CD4-positive, alpha-beta memory T cell (primary cell): ENCODE results near the gene SH3BP2. TPM values are rescaled to one million over a fixed set of nuclear protein-coding genes. Genes with fewer than 3 reads are reported as not detected.
A peak's percentile ranks its signal among the peaks of the same experiment; 100 is the strongest.
"Not testable (repeated sequence)": the region's sequence is repeated elsewhere in the genome, so short reads cannot be mapped to it uniquely, and the experiment has no call there.

Source experiments
- CTCF ChIA-PET: fragments of 350-600 bp; sonication (Branson Sonifier 250); formaldehyde crosslinking; loops from one replicate; lab custom pipeline; 2021; ENCODE audit warnings: inconsistent platforms; ENCODE audit not compliant: partially characterized antibody; lab: Charles Lee
- POLR2A ChIA-PET: fragments of 350-600 bp; sonication (Branson Sonifier 250); formaldehyde crosslinking; loops from one replicate; lab custom pipeline; 2021; ENCODE audit not compliant: partially characterized antibody; lab: Charles Lee
- DNase-seq, 5 donors: peaks; one replicate each; pipeline versions ENCODE4 v3.0.0 to v3.0.0-alpha.2; 2020 to 2022; ENCODE audit warnings: mixed read lengths in 1 of 5
- H3K27ac ChIP-seq: one replicate; pipeline ENCODE4 v1.7.0; 2013; ENCODE audit warnings: low read depth, low read length
- H3K27me3 ChIP-seq: 2 replicates; pipeline ENCODE4 v1.7.0; 2013; ENCODE audit warnings: mild to moderate bottlenecking, low read length, moderate library complexity; ENCODE audit not compliant: insufficient read depth
- H3K36me3 ChIP-seq: 2 replicates; pipeline ENCODE4 v1.7.0; 2013; ENCODE audit warnings: mild to moderate bottlenecking, low read length, moderate library complexity; ENCODE audit not compliant: insufficient read depth
- H3K4me1 ChIP-seq: 2 replicates; pipeline ENCODE4 v1.7.0; 2013; ENCODE audit warnings: mild to moderate bottlenecking, low read length, moderate library complexity; ENCODE audit not compliant: insufficient read depth
- H3K4me3 ChIP-seq, 2 donors: one replicate each; pipeline ENCODE4 v1.7.0; 2013; ENCODE audit warnings: low read length in 2 of 2, mild to moderate bottlenecking in 1 of 2
- H3K9me3 ChIP-seq, 2 donors: one replicate each; pipeline ENCODE4 v1.7.0; 2013; ENCODE audit warnings: low read length in 2 of 2, control low read depth in 1 of 2; ENCODE audit not compliant: control insufficient read depth in 1 of 2
- H3K27ac Mint-ChIP-seq, 7 donors: one replicate each; pipeline ENCODE4 v1.8.0; 2020 to 2021; ENCODE audit warnings: mixed read lengths in 7 of 7, mild to moderate bottlenecking in 6 of 7, inconsistent platforms in 3 of 7, moderate library complexity in 3 of 7
- H3K27me3 Mint-ChIP-seq, 2 donors: one replicate each; pipeline ENCODE4 v1.8.0; 2020 to 2021; ENCODE audit warnings: mixed read lengths in 2 of 2
- H3K36me3 Mint-ChIP-seq, 2 donors: one replicate each; pipeline ENCODE4 v1.8.0; 2020 to 2021; ENCODE audit warnings: mixed read lengths in 2 of 2, inconsistent platforms in 1 of 2, mild to moderate bottlenecking in 1 of 2
- H3K4me1 Mint-ChIP-seq, 4 donors: one replicate each; pipeline ENCODE4 v1.8.0; 2020 to 2021; ENCODE audit warnings: mixed read lengths in 4 of 4, mild to moderate bottlenecking in 1 of 4
- H3K4me3 Mint-ChIP-seq, 8 donors: one replicate each; pipeline ENCODE4 v1.8.0; 2020 to 2021; ENCODE audit warnings: mixed read lengths in 8 of 8, mild to moderate bottlenecking in 7 of 8, moderate library complexity in 6 of 8, inconsistent platforms in 3 of 8
- H3K9me3 Mint-ChIP-seq, 8 donors: one replicate each; pipeline ENCODE4 v1.8.0; 2020 to 2021; ENCODE audit warnings: mixed read lengths in 8 of 8, mild to moderate bottlenecking in 5 of 8, inconsistent platforms in 3 of 8, moderate library complexity in 1 of 8
- intact Hi-C: fragments of 100-400 bp; cut with micrococcal nuclease; formaldehyde crosslinking; loops from one replicate; pipeline ENCODE4 v1.15.1; 2023
- polyA plus RNA-seq, 2 donors: library from polyadenylated mRNA; unstranded; fragments of 300-500 nt; fragmentation: Illumina TruSeq; gene quantifications; one replicate each; pipeline ENCODE4 v1.2.3, GENCODE V29; 2021
- total RNA-seq, 2 experiments: library from RNA; stranded (reverse); gene quantifications; one replicate each; pipeline ENCODE4 v1.2.3, GENCODE V29; 2021

SH3BP2 gene
- total and polyA plus RNA-seq, 4 experiments from 2014 or later = 3.8 to 44.3 (median 27.1) TPM

DNA sequence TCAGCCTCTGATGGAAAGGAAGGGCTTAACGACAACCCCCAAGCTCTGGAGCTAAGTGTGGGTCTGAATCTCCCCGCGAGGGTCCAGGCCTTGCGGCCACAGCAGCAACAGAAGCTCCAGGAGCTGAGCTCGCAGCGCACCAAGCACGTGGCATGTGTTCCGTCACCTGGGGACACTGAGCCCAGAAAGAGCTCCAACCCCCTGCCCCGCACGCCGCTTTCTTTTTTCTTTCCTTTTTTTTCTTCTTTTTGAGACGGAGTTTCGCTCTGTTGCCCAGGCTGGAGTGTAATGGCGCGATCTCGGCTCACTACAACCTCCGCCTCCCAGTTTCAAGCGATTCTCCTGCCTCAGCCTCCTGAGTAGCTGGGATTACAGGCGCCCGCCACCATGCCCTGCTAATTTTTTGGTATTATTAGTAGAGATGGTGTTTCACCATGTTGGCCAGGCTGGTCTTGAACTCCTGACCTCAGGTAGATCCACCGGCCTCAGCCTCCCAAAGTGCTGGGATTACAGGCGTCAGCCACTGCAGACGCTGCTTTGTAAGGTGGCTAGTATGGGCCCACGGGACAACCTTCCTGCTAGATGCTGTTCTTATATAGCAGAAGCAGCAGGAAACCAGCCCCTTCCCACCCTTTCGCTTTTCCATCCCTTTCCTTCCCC, 36.1 kb upstream of the SH3BP2 start:
- Mint-ChIP-seq H3K4me1 (peaks cover 18 to 39% (median 27%) of the 10 kb centered on the region in 4 donors), H3K4me3 (peak overlapping the region; percentile 61 to 79 (median 75)), H3K27me3 (no peaks in the 10 kb centered on the region), H3K36me3 (peaks cover 0 to 4% of the 10 kb centered on the region in 2 donors), H3K27ac (peak overlapping the region; percentile 18 to 93 (median 77)), H3K9me3 (no peaks in the 10 kb centered on the region)
- no peaks in the 10 kb centered on the region for H3K9me3 ChIP-seq
- H3K27me3 ChIP-seq = no peaks in the 10 kb centered on the region
- H3K4me1 ChIP-seq = peaks cover 25% of the 10 kb centered on the region
- H3K27ac ChIP-seq = peak overlapping the region; percentile 24
- H3K36me3 ChIP-seq = peaks cover 9% of the 10 kb centered on the region
- DNase-seq = no peak
- intact Hi-C loops = loop anchor here (2.0 to 5.0 kb wide), 2 partner anchors 85 to 206 kb away; partner anchors contain the start of genes ADD1, GRK4 and NOP14
- ChIA-PET POLR2A (interaction anchor here (1.0 to 2.2 kb wide), 4 partner anchors 122 to 207 kb away, joined by 3 to 11 read pairs (median 6); partner anchors contain the start of genes GRK4 and NOP14), CTCF (interaction anchor here (1.0 to 1.1 kb wide), 2 partner anchors 9 to 115 kb away, joined by 3 read pairs; no protein-coding TSS in a partner anchor)
- H3K4me3 ChIP-seq = peak overlapping the region in 1 of 2 donors; percentile 45

DNA sequence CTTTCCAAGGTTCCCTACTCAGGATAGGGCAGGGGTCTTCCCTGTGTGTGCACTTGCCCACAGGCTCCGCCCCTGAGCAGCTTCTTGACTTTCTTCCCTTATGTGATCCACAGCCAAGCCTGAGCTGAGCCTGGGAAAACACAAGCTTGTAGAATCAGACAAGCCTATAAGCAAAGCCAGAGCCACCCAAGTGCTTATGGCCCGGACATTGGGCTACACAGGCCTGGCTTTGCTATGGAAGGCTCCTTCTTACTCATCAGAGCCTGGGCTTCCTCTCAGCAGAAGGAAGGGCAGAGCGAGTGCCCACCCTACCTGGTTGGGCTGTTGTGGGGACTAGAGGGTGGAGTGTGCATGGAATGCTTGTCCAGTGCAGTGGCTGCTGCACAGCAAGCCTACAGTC, 35.5 kb upstream of the SH3BP2 start:
- H3K4me1 Mint-ChIP-seq = peaks cover 16 to 39% (median 27%) of the 10 kb centered on the region in 4 donors
- POLR2A ChIA-PET = interaction anchor here (1.9 to 2.1 kb wide), 2 partner anchors 178 to 198 kb away, joined by 4 to 11 read pairs; no protein-coding TSS in a partner anchor

DNA sequence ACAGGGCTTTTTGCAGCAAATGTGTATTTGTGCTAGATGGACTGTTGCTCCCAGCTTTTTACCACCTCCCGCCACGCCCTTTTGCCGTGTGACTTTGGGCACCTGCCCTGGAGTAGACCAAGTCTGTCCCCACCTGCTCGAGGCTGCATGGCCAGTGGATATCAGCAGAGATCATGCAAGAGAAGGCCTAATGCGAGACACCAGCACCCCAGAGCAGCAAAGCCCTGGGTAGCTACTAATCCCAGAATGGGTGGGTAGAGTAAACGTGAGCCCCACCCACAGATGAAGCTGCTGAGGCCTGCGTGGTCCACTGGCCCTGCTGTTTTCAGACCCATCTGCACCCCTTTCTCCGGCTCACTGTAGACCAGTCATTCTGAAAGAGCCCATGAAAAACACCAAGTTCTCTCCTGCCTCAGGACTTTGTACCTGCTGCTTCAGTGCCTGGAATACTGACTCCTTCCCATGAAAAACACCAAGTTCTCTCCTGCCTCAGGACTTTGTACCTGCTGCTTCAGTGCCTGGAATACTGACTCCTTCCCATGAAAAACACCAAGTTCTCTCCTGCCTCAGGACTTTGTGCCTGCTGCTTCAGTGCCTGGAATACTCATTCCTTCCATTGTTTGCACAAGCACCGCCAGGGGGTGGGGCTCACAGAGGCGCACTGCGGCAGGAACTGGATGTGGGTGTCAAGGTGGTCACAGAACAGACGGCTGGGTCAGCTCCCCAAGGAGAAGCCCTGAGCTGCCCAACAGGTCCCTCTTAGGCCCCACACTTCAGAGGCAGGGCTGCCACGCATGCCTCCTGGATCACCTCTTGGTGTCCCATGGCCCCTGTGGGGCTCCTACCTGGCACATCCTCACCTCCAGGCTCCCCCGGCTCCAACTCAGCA, 31.6 kb upstream of the SH3BP2 start:
- Mint-ChIP-seq H3K9me3 (no peaks in the 10 kb centered on the region), H3K4me3 (peak overlapping the region in 1 of 8 donors; percentile 17), H3K4me1 (peaks cover 0 to 21% (median 9%) of the 10 kb centered on the region in 4 donors), H3K36me3 (no peaks in the 10 kb centered on the region), H3K27me3 (no peaks in the 10 kb centered on the region), H3K27ac (peak overlapping the region in 3 of 7 donors; percentile 37 to 80 (median 60))
- intact Hi-C loops = loop anchor here (10.0 kb wide), 1 partner anchor 54 kb away; no protein-coding TSS in a partner anchor
- Histone ChIP-seq H3K9me3 (no peaks in the 10 kb centered on the region), H3K4me3 (no peak overlapping the region), H3K36me3 (no peaks in the 10 kb centered on the region), H3K4me1 (peaks cover 14% of the 10 kb centered on the region), H3K27ac (no peak overlapping the region), H3K27me3 (no peaks in the 10 kb centered on the region)
- POLR2A ChIA-PET = interaction anchor here (0.7 kb wide), 1 partner anchor 51 kb away, joined by 3 read pairs; no protein-coding TSS in a partner anchor
- CTCF ChIA-PET = interaction anchor here (0.9 to 1.6 kb wide), 3 partner anchors 111 to 198 kb away, joined by 3 to 8 read pairs (median 3); no protein-coding TSS in a partner anchor
- no peak for DNase-seq

More for the DNA sequence above, 35.5 kb upstream of the SH3BP2 start:
- Histone ChIP-seq H3K9me3 (no peaks in the 10 kb centered on the region), H3K4me1 (peaks cover 20% of the 10 kb centered on the region), H3K27me3 (no peaks in the 10 kb centered on the region), H3K36me3 (peaks cover 4% of the 10 kb centered on the region), H3K4me3 (no peak overlapping the region), H3K27ac (no peak overlapping the region)
- CTCF ChIA-PET = interaction anchor here (1.1 kb wide), 1 partner anchor 8 kb away, joined by 3 read pairs; no protein-coding TSS in a partner anchor
- Mint-ChIP-seq H3K27me3 (no peaks in the 10 kb centered on the region), H3K27ac (peak overlapping the region in 6 of 7 donors; percentile 18 to 93 (median 74)), H3K4me3 (peak overlapping the region; percentile 55 to 79 (median 71)), H3K9me3 (no peaks in the 10 kb centered on the region), H3K36me3 (peaks cover 0 to 2% of the 10 kb centered on the region in 2 donors)
- intact Hi-C loops = loop anchor here (2.0 to 5.0 kb wide), 2 partner anchors 85 to 205 kb away; partner anchors contain the start of genes ADD1, GRK4 and NOP14
- DNase-seq = no peak

DNA sequence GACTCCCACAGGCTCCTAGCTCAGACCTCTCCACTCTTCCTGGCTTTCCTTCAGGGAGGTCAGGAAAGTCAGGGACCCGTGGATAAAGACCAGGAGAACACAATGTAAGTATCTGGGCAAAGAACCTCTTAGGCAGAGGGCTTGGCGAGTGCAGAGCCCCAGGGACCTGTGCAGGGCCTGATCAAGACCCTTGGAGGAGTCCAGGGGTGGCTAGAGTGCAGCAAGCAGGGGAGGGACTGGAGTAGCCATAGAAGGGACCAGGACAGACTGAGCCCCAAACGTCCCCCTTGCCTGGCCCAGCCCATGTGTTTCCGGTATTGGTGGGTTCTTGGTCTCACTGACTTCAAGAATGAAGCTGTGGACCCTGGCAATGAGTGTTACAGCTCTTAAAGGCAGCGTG, 30.8 kb upstream of the SH3BP2 start:
- Mint-ChIP-seq H3K36me3 (no peaks in the 10 kb centered on the region), H3K27ac (peak overlapping the region in 3 of 7 donors; percentile 22 to 74 (median 37)), H3K4me1 (peaks cover 0 to 14% (median 5%) of the 10 kb centered on the region in 4 donors), H3K4me3 (no peak overlapping the region), H3K27me3 (no peaks in the 10 kb centered on the region), H3K9me3 (no peaks in the 10 kb centered on the region)
- no peak overlapping the region for H3K4me3 ChIP-seq
- H3K4me1 ChIP-seq = peaks cover 10% of the 10 kb centered on the region
- intact Hi-C loops = loop anchor here (10.0 kb wide), 1 partner anchor 53 kb away; no protein-coding TSS in a partner anchor
- ChIA-PET CTCF (interaction anchor here (0.9 to 3.2 kb wide), 9 partner anchors 12 to 276 kb away, joined by 3 to 34 read pairs (median 8); no protein-coding TSS in a partner anchor), POLR2A (interaction anchor here (0.7 to 3.2 kb wide), 3 partner anchors 50 to 174 kb away, joined by 3 to 15 read pairs (median 3); no protein-coding TSS in a partner anchor)
- H3K27ac ChIP-seq = no peak overlapping the region
- no peak for DNase-seq
- H3K9me3 ChIP-seq = no peaks in the 10 kb centered on the region
- no peaks in the 10 kb centered on the region for H3K36me3 ChIP-seq
- H3K27me3 ChIP-seq = no peaks in the 10 kb centered on the region

DNA sequence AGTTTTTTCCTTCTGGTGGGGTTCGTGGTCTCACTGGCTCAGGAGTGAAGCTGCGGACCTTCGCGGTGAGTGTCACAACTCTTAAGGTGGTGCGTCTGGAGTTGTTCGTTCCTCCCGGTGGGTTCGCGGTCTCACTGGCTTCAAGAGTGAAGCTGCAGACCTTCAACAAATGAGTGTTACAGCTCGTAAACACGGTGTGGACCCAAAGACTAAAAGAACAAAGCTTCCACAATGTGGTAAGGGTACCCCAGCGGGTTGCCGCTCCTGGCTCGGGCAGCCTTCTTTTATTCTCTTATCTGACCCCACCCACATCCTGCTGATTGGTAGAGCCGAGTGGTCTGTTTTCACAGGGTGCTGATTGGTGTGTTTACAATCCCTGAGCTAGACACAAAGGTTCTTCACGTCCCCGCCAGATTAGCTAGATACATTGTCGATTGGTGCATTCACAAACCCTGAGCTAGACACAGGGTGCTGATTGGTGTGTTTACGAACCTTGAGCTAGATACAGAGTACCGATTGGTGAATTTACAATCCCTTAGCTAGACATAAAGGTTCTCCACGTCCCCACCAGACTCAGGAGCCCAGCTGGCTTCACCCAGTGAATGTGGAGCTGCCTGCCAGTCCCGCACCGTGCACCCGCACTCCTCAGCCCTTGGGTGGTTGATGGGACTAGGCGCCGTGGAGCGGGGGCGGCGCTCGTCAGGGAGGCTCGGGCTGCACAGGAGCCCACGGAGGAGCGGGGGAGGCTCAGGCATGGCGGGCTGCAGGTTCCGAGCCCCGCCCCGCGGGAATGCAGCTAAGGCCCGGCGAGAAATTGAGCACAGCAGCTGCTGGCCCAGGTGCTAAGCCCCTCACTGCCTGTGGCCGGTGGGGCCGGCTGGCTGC, 30.2 kb upstream of the SH3BP2 start:
- not testable (repeated sequence) for H3K4me1 Mint-ChIP-seq, H3K9me3 ChIP-seq, H3K9me3 Mint-ChIP-seq, H3K27me3 Mint-ChIP-seq, H3K27me3 ChIP-seq, DNase-seq, H3K36me3 Mint-ChIP-seq, H3K27ac ChIP-seq, H3K36me3 ChIP-seq, H3K4me3 ChIP-seq
- Mint-ChIP-seq H3K27ac (peak overlapping the region in 2 of 7 donors; percentile 44 to 74), H3K4me3 (peak overlapping the region in 1 of 8 donors; percentile 31)
- H3K4me1 ChIP-seq = peaks cover 10% of the 10 kb centered on the region
- intact Hi-C loops = loop anchor here (10.0 kb wide), 1 partner anchor 52 kb away; no protein-coding TSS in a partner anchor
- ChIA-PET POLR2A (interaction anchor here (0.7 to 3.2 kb wide), 7 partner anchors 20 to 275 kb away, joined by 3 to 15 read pairs (median 3); no protein-coding TSS in a partner anchor), CTCF (interaction anchor here (0.9 to 3.2 kb wide), 23 partner anchors 13 to 283 kb away, joined by 3 to 34 read pairs (median 5); no protein-coding TSS in a partner anchor)
